ENCODE results near the gene PBLD. TPM values are rescaled to one million over a fixed set of nuclear protein-coding genes. Genes with fewer than 3 reads are reported as not detected.
A peak's percentile ranks its signal among the peaks of the same experiment; 100 is the strongest.

Gene PBLD
- total RNA-seq, 1 donor from 2014 or later = 6.9 TPM

- Mint-ChIP-seq H3K27me3 (no peaks in the 10 kb centered on the region), H3K4me3 (no peak overlapping the region), H3K4me1 (ENCODE audit: unreplicated experiment) (no peaks in the 10 kb centered on the region), H3K9me3 (no peaks in the 10 kb centered on the region), H3K36me3 (peaks cover 7% of the 10 kb centered on the region), H3K27ac (no peak overlapping the region)
- TF ChIP-seq CTCF (conservative IDR thresholded peaks at IDR 0.05) = no peak
- DNase-seq (ENCODE audit: extremely low spot score, unreplicated experiment) = no peak
Measured at GRCh38 chr10:68364101-68364886, 31.6 kb upstream of the PBLD start.

GRCh38 chr10:68362590-68362989 lies 29.9 kb upstream of the PBLD start:
- H3K9me3 Mint-ChIP-seq = no peaks in the 10 kb centered on the region
- no peak for DNase-seq (ENCODE audit: extremely low spot score, unreplicated experiment)
- no peaks in the 10 kb centered on the region for H3K4me1 Mint-ChIP-seq (ENCODE audit: unreplicated experiment)
- no peaks in the 10 kb centered on the region for H3K27me3 Mint-ChIP-seq
- no peak for TF ChIP-seq CTCF (conservative IDR thresholded peaks at IDR 0.05)
- no peak overlapping the region for H3K4me3 Mint-ChIP-seq
- peaks cover 10% of the 10 kb centered on the region for H3K36me3 Mint-ChIP-seq
- no peak overlapping the region for H3K27ac Mint-ChIP-seq

GRCh38 chr10:68359189-68359588 lies 26.5 kb upstream of the PBLD start:
- Mint-ChIP-seq H3K36me3 (peaks cover 14% of the 10 kb centered on the region), H3K4me3 (no peak overlapping the region), H3K27ac (no peak overlapping the region), H3K4me1 (ENCODE audit: unreplicated experiment) (no peaks in the 10 kb centered on the region), H3K27me3 (no peaks in the 10 kb centered on the region), H3K9me3 (no peaks in the 10 kb centered on the region)
- no peak for DNase-seq (ENCODE audit: extremely low spot score, unreplicated experiment)
- TF ChIP-seq CTCF (conservative IDR thresholded peaks at IDR 0.05) = no peak

GRCh38 chr10:68353537-68353936 lies 20.8 kb upstream of the PBLD start:
- peaks cover 19% of the 10 kb centered on the region for H3K36me3 Mint-ChIP-seq
- H3K9me3 Mint-ChIP-seq = no peaks in the 10 kb centered on the region
- no peak overlapping the region for H3K27ac Mint-ChIP-seq
- no peak for DNase-seq (ENCODE audit: extremely low spot score, unreplicated experiment)
- TF ChIP-seq CTCF (conservative IDR thresholded peaks at IDR 0.05) = no peak
- H3K4me1 Mint-ChIP-seq (ENCODE audit: unreplicated experiment) = no peaks in the 10 kb centered on the region
- H3K4me3 Mint-ChIP-seq = no peak overlapping the region
- no peaks in the 10 kb centered on the region for H3K27me3 Mint-ChIP-seq

GRCh38 chr10:68348265-68348741 lies 15.6 kb upstream of the PBLD start:
- Mint-ChIP-seq H3K9me3 (no peaks in the 10 kb centered on the region), H3K27ac (no peak overlapping the region), H3K27me3 (no peaks in the 10 kb centered on the region), H3K36me3 (peaks cover 17% of the 10 kb centered on the region), H3K4me3 (no peak overlapping the region), H3K4me1 (ENCODE audit: unreplicated experiment) (no peaks in the 10 kb centered on the region)
- no peak for DNase-seq (ENCODE audit: extremely low spot score, unreplicated experiment)
- peak; percentile 81 for TF ChIP-seq CTCF (conservative IDR thresholded peaks at IDR 0.05)

All from type B pancreatic cell (in vitro differentiated cells).